C4-2B (cell line): ENCODE measurements around the gene CTNNBL1.

Source experiments
- H3K27ac ChIP-seq: fragments of 450-650 bp; 2 replicates; pipeline ENCODE4 v1.5.1; 2017
- ZFX ChIP-seq: fragments of 450-650 bp; IDR thresholded peaks from 2 replicates; pipeline ENCODE4 v1.6.1; 2017
- TF ChIP-seq, protein P1 (sequence below): fragments of 450-650 bp; conservative IDR thresholded peaks from 2 replicates; pipeline ENCODE4 v1.5.1; 2017; ENCODE audit warnings: mild to moderate bottlenecking

The CTNNBL1 gene

DNA sequence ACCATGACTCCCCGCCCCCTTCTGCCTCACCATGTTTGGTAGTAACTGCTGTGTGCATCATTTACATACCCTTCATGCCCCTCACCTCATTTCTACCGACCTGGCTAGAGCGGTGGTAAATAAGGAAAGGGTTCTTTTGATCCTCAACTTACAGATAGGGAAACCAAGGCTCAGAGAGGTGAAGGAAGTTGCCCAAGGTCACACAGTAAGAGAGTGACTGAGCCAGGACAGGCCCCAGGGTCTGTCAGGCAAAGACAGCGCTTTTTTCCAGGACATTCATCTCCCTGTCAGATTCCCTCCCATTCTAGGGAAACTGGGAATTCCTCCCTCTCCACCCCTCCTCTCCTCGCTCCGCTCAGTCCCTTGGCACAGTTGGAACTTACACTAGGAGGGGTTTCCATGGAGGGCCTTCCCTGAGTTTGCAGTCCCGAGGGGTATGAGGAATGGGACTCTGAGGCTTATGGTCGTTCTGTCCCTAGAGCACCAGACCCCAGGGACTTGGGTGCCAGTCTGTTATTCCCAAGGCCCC is 211.1 kb downstream of the CTNNBL1 start:
- TF ChIP-seq, protein P1, sequence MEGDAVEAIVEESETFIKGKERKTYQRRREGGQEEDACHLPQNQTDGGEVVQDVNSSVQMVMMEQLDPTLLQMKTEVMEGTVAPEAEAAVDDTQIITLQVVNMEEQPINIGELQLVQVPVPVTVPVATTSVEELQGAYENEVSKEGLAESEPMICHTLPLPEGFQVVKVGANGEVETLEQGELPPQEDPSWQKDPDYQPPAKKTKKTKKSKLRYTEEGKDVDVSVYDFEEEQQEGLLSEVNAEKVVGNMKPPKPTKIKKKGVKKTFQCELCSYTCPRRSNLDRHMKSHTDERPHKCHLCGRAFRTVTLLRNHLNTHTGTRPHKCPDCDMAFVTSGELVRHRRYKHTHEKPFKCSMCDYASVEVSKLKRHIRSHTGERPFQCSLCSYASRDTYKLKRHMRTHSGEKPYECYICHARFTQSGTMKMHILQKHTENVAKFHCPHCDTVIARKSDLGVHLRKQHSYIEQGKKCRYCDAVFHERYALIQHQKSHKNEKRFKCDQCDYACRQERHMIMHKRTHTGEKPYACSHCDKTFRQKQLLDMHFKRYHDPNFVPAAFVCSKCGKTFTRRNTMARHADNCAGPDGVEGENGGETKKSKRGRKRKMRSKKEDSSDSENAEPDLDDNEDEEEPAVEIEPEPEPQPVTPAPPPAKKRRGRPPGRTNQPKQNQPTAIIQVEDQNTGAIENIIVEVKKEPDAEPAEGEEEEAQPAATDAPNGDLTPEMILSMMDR, result no peak
- TF ChIP-seq ZFX, result no peak
- H3K27ac ChIP-seq, result no peak overlapping the region

DNA sequence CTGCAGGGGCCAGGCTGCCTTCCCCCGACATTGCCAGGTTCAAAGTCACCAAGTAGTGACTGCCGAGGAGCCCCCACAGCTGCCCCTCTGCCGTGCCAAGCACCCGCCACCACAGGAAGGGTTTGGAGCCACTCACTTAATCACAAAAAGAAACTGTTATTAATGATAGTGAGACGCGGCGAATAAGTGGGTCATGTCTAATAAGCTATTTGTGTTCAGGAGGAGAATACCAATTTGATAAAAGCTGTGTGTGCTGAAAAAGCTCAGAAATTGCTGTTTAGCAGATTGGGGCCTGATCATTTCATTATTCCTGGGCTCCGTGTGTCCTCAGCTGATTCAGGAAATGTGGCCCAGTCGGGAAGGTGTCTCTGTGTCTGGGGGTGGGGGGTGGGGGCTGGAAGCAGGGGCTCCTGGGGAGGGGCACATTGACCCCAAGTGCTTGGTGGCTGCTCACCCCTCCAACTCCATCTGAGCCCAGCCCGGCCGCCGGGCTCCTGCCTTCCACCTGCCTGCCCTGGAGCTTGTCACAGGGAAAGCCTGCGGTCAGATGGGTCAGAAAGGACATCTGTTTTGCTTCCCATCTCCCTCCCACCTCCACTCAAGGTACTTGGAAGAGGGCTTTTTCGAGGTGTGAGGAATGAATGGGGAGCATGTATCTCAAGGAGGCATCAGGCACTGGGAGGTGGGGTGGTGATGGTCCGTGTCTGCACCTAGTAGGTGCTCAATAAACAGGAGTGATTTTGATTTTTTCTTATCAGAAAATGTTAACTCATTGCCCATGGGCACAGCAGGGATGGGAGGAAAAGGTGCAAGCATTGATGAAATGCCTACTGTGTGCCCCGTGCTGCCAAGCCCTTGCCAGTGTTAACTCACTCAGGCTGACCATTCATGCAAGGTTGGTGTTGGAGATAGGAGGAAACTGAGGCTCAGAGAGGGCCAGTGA is 212.1 kb downstream of the CTNNBL1 start:
- TF ChIP-seq, protein P1, result no peak
- no peak for TF ChIP-seq ZFX

DNA sequence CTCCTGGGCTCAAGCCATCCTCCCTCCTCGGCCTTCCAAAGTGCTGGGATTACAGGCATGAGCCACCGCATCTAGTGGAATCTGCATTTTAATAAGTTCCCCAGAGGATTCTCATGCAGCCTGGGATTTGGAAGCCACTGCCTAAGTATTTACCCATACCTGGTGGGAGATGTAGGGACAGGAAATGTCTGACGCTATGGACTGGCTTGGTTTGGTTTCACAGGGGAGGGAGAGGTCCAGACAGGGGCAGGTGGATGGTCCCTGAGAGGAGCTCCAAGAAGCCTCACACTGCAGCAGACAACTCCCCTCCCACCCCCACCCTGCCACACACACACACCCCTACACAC is 213.5 kb downstream of the CTNNBL1 start:
- no peak overlapping the region for H3K27ac ChIP-seq
- TF ChIP-seq ZFX, result no peak
- TF ChIP-seq, protein P1, result no peak

More for the DNA sequence above, 212.1 kb downstream of the CTNNBL1 start:
- H3K27ac ChIP-seq, result no peak overlapping the region

DNA sequence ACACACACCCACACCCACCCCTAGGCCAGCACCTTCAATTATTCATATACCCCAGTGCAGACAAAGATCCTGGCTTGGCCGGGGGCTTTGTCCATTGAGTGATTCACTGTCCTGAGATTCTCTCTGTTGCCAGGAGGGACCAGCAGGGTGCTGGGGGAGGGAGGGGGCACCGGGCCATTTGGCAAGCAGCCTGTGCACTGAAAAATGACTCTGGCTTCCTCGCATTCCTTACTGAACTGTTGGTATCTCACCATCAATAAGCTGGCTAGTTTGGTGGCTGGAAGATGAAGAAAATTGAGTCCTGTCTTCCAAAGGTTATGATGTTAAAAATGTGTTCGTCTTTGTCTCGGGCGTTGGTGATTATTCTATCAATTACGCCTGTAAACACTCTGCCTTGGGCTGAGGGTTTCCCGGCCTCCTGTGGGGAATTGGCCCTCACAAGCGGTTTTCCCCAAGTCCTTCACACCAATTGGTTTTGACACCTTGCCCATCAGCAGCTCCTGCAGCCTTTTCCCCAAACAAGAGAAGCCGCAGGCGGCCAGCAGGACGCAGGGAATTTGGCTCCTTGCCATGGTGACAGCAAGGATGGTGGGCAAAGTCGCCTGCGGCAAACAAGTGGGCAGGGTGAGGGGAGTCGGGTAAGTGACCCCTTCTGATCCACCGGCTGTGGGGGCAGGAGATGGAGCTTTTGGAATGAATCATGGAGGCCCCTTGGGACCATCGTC is 214.0 kb downstream of the CTNNBL1 start:
- H3K27ac ChIP-seq, result no peak overlapping the region
- TF ChIP-seq, protein P1, result no peak
- TF ChIP-seq ZFX, result no peak

DNA sequence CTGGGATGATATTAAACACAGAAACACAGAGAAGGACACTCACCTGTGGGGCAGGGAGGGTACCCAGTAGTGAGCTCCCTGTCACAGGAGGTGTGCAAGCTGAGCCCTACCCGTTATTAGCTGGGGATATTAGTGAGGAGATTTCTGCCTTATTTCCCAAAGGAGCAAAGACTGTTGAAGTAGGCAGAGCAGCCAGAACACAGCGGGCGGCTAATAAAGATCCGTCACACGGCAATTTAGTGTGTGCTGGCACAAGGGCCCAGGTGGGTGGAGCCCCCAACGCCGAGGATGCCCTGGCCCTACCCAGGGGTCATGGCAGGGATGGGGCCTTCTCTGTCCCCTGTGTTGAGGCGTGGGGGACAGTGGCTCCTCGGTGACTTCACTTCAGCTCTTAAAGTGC is 217.4 kb downstream of the CTNNBL1 start:
- H3K27ac ChIP-seq, result no peak overlapping the region
- TF ChIP-seq, protein P1, result no peak
- no peak for TF ChIP-seq ZFX

DNA sequence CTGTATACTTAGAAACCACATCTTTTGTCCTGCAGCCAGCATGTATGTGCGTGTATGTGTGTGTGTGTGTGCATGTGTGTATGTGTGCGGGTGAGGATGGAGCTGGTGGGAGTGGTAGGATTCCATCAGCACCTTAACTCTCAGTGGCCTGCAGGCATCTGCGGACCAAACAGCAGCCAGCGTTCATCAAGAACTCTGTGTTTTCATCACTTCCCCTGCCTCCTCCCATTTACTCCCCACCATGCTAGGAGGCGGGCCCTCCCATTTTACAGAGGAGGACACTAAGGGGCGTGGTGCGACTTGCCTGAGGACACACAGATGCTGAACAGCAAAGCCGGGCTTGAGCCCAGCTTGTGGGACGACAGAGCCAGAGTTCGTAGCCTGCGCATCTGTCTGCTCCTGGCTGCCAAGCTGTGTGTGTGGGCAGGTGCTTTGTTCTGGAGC is 218.0 kb downstream of the CTNNBL1 start:
- H3K27ac ChIP-seq, result no peak overlapping the region
- TF ChIP-seq, protein P1, result no peak
- no peak for TF ChIP-seq ZFX

DNA sequence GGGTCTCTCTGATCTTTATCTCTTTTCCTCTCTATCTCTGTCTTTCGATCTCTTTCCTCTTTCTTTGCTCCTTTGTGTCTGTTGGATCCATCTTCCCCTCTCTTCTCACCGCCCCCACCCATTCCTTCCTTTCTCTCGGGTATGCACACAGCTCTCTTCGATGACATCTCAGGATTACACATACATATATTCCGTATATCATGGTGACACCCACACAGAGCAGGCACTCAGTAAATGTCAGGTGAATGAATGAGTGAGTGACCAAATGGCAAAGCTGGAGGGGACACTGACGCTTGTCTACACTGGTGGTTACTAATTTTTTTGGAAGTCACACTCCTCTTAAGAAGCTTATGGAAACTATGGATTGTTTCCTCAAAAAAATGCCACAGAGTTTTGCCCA is 219.0 kb downstream of the CTNNBL1 start:
- TF ChIP-seq, protein P1, result no peak
- TF ChIP-seq ZFX, result no peak
- H3K27ac ChIP-seq, result no peak overlapping the region
